Astrocyte (in vitro differentiated cells and primary cell): ENCODE results near the gene CYP19A1. TPM values are rescaled to one million over a fixed set of nuclear protein-coding genes. Genes with fewer than 3 reads are reported as not detected.

Source experiments
- DNase-seq: peaks from one replicate; pipeline ENCODE4 v3.0.0-alpha.2; 2010; ENCODE audit warnings: low read depth
- FAIRE-seq: peaks from 2 replicates; lab custom pipeline; 2011; peaks lifted over from hg19 to GRCh38; lab: Jason Lieb, UNC
- H2AFZ ChIP-seq: 2 replicates; pipeline ENCODE4 v1.6.0; 2012; ENCODE audit warnings: low read depth, low read length, inconsistent platforms
- H3K27ac ChIP-seq: 2 replicates; pipeline ENCODE4 v1.5.1; 2011; ENCODE audit warnings: low read depth, low read length, inconsistent platforms
- H3K27me3 ChIP-seq: 2 replicates; pipeline ENCODE4 v1.6.0; 2011; ENCODE audit warnings: low read length, inconsistent platforms; ENCODE audit not compliant: insufficient read depth
- H3K36me3 ChIP-seq: 2 replicates; pipeline ENCODE4 v1.5.1; 2011; ENCODE audit warnings: low read length, inconsistent platforms; ENCODE audit not compliant: insufficient read depth
- H3K4me1 ChIP-seq: 2 replicates; pipeline ENCODE4 v1.5.1; 2011; ENCODE audit warnings: low read length, inconsistent platforms; ENCODE audit not compliant: insufficient read depth
- H3K4me2 ChIP-seq: 2 replicates; pipeline ENCODE4 v1.6.0; 2012; ENCODE audit warnings: low read length, inconsistent platforms
- H3K4me3 ChIP-seq: 2 replicates; pipeline ENCODE4 v1.5.1; 2011; ENCODE audit warnings: low read depth, mild to moderate bottlenecking, low read length, inconsistent platforms; ENCODE audit not compliant: insufficient read depth
- H3K79me2 ChIP-seq: 2 replicates; pipeline ENCODE4 v1.6.0; 2012; ENCODE audit warnings: mild to moderate bottlenecking, low read length, inconsistent platforms; ENCODE audit not compliant: insufficient read depth
- H3K9ac ChIP-seq: 2 replicates; pipeline ENCODE4 v1.6.0; 2012; ENCODE audit warnings: mild to moderate bottlenecking, low read length, inconsistent platforms
- H3K9me3 ChIP-seq: 2 replicates; pipeline ENCODE4 v1.5.1; 2012; ENCODE audit warnings: low read depth, mild to moderate bottlenecking, low read length, inconsistent platforms; ENCODE audit not compliant: insufficient read depth
- H4K20me1 ChIP-seq: 2 replicates; pipeline ENCODE4 v1.6.0; 2012; ENCODE audit warnings: low read length, inconsistent platforms; ENCODE audit not compliant: insufficient read depth
- H3K27ac Mint-ChIP-seq: one replicate; pipeline ENCODE4 v1.8.0; 2021; ENCODE audit warnings: mild to moderate bottlenecking, mixed read lengths; ENCODE audit not compliant: unreplicated experiment
- H3K27me3 Mint-ChIP-seq: one replicate; pipeline ENCODE4 v1.8.0; 2021; ENCODE audit warnings: low read depth, mixed read lengths; ENCODE audit not compliant: unreplicated experiment
- H3K36me3 Mint-ChIP-seq: one replicate; pipeline ENCODE4 v1.8.0; 2021; ENCODE audit warnings: low read depth, mixed read lengths; ENCODE audit not compliant: unreplicated experiment
- H3K4me1 Mint-ChIP-seq: one replicate; pipeline ENCODE4 v1.8.0; 2021; ENCODE audit warnings: low read depth, mixed read lengths; ENCODE audit not compliant: unreplicated experiment
- H3K4me3 Mint-ChIP-seq: one replicate; pipeline ENCODE4 v1.8.0; 2021; ENCODE audit warnings: mild to moderate bottlenecking, moderate library complexity, mixed read lengths; ENCODE audit not compliant: unreplicated experiment
- H3K9me3 Mint-ChIP-seq: one replicate; pipeline ENCODE4 v1.8.0; 2021; ENCODE audit warnings: mild to moderate bottlenecking, mixed read lengths; ENCODE audit not compliant: unreplicated experiment
- CTCF ChIP-seq: IDR thresholded peaks from 2 replicates; pipeline ENCODE4 v1.5.1; 2011; ENCODE audit warnings: low read depth, mild to moderate bottlenecking, inconsistent platforms, low read length, moderate library complexity; ENCODE audit not compliant: insufficient read depth
- EZH2 ChIP-seq: IDR thresholded peaks from 2 replicates; pipeline ENCODE4 v1.6.1; 2012; ENCODE audit warnings: mild to moderate bottlenecking, low read length, inconsistent platforms; ENCODE audit not compliant: insufficient read depth
- total RNA-seq: library from RNA; stranded (reverse); gene quantifications from 2 replicates; pipeline ENCODE4 v1.2.1, GENCODE V29; 2021

The CYP19A1 gene
- total RNA-seq, 1 donor from 2014 or later: 0.75 TPM

- Histone ChIP-seq H3K4me2 (no peak overlapping the region), H3K4me3 (no peak overlapping the region), H3K27ac (no peak overlapping the region), H3K9ac (no peak overlapping the region), H3K4me1 (no peaks in the 10 kb centered on the region), H3K79me2 (no peaks in the 10 kb centered on the region), H4K20me1 (no peaks in the 10 kb centered on the region), H2AFZ (no peak overlapping the region), H3K9me3 (no peaks in the 10 kb centered on the region), H3K27me3 (peaks cover 5% of the 10 kb centered on the region), H3K36me3 (no peaks in the 10 kb centered on the region)
- DNase-seq: no peak
- Mint-ChIP-seq H3K27me3 (peaks cover 32% of the 10 kb centered on the region), H3K4me1 (peaks cover 3% of the 10 kb centered on the region), H3K4me3 (no peak overlapping the region), H3K27ac (no peak overlapping the region), H3K36me3 (no peaks in the 10 kb centered on the region), H3K9me3 (no peaks in the 10 kb centered on the region)
- TF ChIP-seq EZH2 (no peak), CTCF (no peak)
- no peak for FAIRE-seq
Measured at GRCh38 chr15:51244423-51244869, 94.0 kb downstream of the CYP19A1 start.

- no peaks in the 10 kb centered on the region for H3K9me3 Mint-ChIP-seq
- H3K79me2 ChIP-seq: no peaks in the 10 kb centered on the region
- no peak overlapping the region for H3K27ac Mint-ChIP-seq
- H2AFZ ChIP-seq: no peak overlapping the region
- peaks cover 3% of the 10 kb centered on the region for H3K4me1 Mint-ChIP-seq
- peaks cover 30% of the 10 kb centered on the region for H3K27me3 Mint-ChIP-seq
- H3K27ac ChIP-seq: no peak overlapping the region
- no peaks in the 10 kb centered on the region for H4K20me1 ChIP-seq
- no peaks in the 10 kb centered on the region for H3K9me3 ChIP-seq
- no peaks in the 10 kb centered on the region for H3K36me3 ChIP-seq
- DNase-seq (no peak), FAIRE-seq (no peak)
- H3K4me3 ChIP-seq: no peak overlapping the region
- H3K4me1 ChIP-seq: no peaks in the 10 kb centered on the region
- H3K36me3 Mint-ChIP-seq: no peaks in the 10 kb centered on the region
- no peak overlapping the region for H3K4me2 ChIP-seq
- H3K4me3 Mint-ChIP-seq: no peak overlapping the region
- peaks cover 9% of the 10 kb centered on the region for H3K27me3 ChIP-seq
- no peak overlapping the region for H3K9ac ChIP-seq
- TF ChIP-seq EZH2 (no peak), CTCF (no peak)
Measured at GRCh38 chr15:51243774-51244173, 94.6 kb downstream of the CYP19A1 start.

DNA sequence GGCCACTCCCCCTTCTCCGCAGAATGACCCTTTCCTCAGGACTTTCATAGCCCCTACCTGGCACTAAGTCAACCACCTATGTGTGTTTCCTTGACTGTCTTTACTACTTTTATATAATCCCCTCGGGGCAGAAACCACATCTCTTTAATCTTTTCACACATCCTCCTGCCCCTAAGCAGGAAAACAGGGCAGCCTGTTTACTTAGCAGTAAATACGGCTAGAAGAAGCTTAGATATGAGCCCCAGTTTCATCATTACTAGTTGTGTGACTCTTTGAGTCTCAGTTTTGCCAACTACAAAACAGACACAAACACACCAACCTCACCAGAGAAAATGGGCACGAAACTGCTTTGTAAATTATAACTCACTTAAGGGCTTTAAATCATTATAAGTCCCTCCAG lies 98.3 kb downstream of the CYP19A1 start:
- H3K4me3 ChIP-seq: no peak overlapping the region
- H2AFZ ChIP-seq: no peak overlapping the region
- Mint-ChIP-seq H3K27me3 (peaks cover 25% of the 10 kb centered on the region), H3K4me1 (peaks cover 3% of the 10 kb centered on the region), H3K27ac (no peak overlapping the region), H3K4me3 (no peak overlapping the region), H3K36me3 (no peaks in the 10 kb centered on the region), H3K9me3 (no peaks in the 10 kb centered on the region)
- no peak overlapping the region for H3K4me2 ChIP-seq
- H3K36me3 ChIP-seq: no peaks in the 10 kb centered on the region
- peaks cover 21% of the 10 kb centered on the region for H3K27me3 ChIP-seq
- no peaks in the 10 kb centered on the region for H3K79me2 ChIP-seq
- H4K20me1 ChIP-seq: no peaks in the 10 kb centered on the region
- FAIRE-seq: no peak
- H3K27ac ChIP-seq: no peak overlapping the region
- H3K9me3 ChIP-seq: no peaks in the 10 kb centered on the region
- H3K4me1 ChIP-seq: no peaks in the 10 kb centered on the region
- no peak overlapping the region for H3K9ac ChIP-seq
- TF ChIP-seq EZH2: no peak
- no peak for TF ChIP-seq CTCF
- DNase-seq: no peak
